ENCODE data around the gene CLCNKB. TPM values are rescaled to one million over a fixed set of nuclear protein-coding genes. Genes with fewer than 3 reads are reported as not detected.
"Not testable (repeated sequence)": the region's sequence is repeated elsewhere in the genome, so short reads cannot be mapped to it uniquely, and the experiment has no call there.

The CLCNKB gene
- total RNA-seq, 4 donors from 2014 or later: 7.1 to 42.2 (median 15.4) TPM

DNA sequence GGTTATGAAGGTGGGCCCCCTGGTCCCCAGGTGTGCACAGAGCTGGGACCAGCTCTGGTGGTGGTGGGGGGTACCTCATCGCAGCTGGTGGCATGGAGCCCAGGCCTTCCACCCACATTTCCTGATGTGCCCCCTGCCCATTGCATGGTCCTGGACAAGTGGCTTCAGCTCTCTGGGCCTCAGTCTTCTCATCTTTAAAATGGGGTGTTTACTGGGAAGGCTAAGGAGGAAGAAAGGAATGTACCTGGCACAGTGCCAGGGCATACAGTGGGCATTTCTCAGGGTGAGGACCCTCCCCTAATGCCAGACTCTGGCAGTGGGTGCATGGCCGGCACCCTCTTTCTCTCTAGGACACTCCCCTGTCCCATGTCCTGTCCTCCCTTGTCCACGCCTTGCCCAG lies 7.5 kb downstream of the CLCNKB start:
- H3K4me3 ChIP-seq (replicated peaks in 1 of 3): no peak overlapping the region
- TF ChIP-seq, protein P1, sequence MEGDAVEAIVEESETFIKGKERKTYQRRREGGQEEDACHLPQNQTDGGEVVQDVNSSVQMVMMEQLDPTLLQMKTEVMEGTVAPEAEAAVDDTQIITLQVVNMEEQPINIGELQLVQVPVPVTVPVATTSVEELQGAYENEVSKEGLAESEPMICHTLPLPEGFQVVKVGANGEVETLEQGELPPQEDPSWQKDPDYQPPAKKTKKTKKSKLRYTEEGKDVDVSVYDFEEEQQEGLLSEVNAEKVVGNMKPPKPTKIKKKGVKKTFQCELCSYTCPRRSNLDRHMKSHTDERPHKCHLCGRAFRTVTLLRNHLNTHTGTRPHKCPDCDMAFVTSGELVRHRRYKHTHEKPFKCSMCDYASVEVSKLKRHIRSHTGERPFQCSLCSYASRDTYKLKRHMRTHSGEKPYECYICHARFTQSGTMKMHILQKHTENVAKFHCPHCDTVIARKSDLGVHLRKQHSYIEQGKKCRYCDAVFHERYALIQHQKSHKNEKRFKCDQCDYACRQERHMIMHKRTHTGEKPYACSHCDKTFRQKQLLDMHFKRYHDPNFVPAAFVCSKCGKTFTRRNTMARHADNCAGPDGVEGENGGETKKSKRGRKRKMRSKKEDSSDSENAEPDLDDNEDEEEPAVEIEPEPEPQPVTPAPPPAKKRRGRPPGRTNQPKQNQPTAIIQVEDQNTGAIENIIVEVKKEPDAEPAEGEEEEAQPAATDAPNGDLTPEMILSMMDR (IDR thresholded peaks at IDR 0.05): no peak
- no peak for TF ChIP-seq POLR2A (IDR thresholded peaks at IDR 0.05)
- H3K36me3 ChIP-seq: no peaks in the 10 kb centered on the region
- H3K27ac ChIP-seq: no peak overlapping the region
- intact Hi-C loops (cut with DNase I): loop anchor here (5.0 to 10.0 kb wide), 2 partner anchors 44 to 256 kb away; no protein-coding TSS in a partner anchor
- peaks cover 6 to 12% of the 10 kb centered on the region in 2 donors for H3K4me1 ChIP-seq
- no peak for DNase-seq
- H3K9me3 ChIP-seq: no peaks in the 10 kb centered on the region
- WGBS, 2 donors: 92 to 94% methylated on average over 2 to 3 of the region's 3 CpGs
- no peaks in the 10 kb centered on the region for H3K27me3 ChIP-seq

DNA sequence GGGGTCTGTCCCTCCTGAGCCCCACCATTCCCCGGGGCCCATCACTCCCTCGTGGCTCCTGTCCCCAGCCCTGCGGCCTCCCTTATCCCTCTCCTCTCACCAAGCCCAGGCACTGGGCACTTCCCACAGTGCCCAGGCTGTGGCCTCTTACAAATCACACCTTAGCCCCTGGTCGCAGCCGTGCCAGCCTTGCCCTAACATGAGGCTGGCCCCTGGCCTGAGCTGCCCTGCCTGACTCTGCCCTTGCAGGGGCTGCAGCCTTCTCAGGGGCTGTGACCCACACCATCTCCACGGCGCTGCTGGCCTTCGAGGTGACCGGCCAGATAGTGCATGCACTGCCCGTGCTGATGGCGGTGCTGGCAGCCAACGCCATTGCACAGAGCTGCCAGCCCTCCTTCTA lies 8.4 kb downstream of the CLCNKB start:
- H3K4me1 ChIP-seq: peaks cover 6 to 13% of the 10 kb centered on the region in 2 donors
- H3K9me3 ChIP-seq; H3K36me3 ChIP-seq; DNase-seq; H3K4me3 ChIP-seq (replicated peaks in 1 of 3); H3K27ac ChIP-seq; H3K27me3 ChIP-seq: not testable (repeated sequence)
- 83 to 93% methylated on average over 12 of the region's 12 CpGs for WGBS, 2 donors
- intact Hi-C loops (cut with DNase I): loop anchor here (5.0 to 10.0 kb wide), 2 partner anchors 45 to 257 kb away; no protein-coding TSS in a partner anchor

DNA sequence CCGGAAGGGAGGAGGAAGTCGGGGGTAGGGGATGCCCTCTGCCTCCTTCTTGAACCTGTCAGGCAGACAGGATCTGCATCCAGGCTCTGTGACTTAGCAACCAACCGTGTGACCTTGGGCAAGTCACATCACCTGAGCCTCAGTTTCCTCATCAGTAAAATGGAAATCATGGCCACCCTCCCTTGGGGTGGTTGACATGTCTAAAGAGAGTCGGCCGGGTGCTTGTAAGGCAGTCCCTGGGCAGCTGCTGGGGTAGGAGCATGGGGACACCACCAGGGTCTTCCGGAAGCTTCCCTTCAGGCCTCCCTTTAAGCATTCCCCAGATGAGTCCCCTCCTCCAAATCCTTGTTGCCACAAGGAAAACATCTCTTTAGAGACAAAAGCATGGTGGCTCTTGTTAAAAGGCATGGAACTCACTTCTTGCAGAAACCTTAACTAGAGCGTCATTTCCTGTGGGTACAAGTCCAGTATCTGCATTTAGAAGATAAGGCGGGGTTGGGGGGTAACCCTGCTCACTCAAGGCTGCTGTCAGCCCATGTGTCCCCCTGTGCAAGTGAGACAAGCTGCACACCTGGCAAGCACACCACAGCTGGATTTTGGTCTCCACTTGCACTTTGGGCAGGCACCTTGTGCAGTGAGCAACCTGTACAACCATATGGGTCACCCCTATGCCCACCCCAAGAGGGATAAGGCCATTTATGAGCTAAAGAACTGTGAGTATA lies 10.4 kb downstream of the CLCNKB start:
- Histone ChIP-seq H3K9me3 (no peaks in the 10 kb centered on the region), H3K4me1 (peaks cover 2 to 9% of the 10 kb centered on the region in 2 donors), H3K36me3 (no peaks in the 10 kb centered on the region), H3K27me3 (no peaks in the 10 kb centered on the region), H3K27ac (no peak overlapping the region), H3K4me3 (replicated peaks in 1 of 3) (no peak overlapping the region)
- WGBS, 2 donors: 55 to 80% methylated on average over 3 to 5 of the region's 8 CpGs
- TF ChIP-seq POLR2A (IDR thresholded peaks at IDR 0.05): no peak
- TF ChIP-seq, protein P1 (IDR thresholded peaks at IDR 0.05): no peak
- intact Hi-C loops (cut with DNase I): loop anchor here (5.0 to 10.0 kb wide), 2 partner anchors 47 to 259 kb away; no protein-coding TSS in a partner anchor
- DNase-seq: no peak

DNA sequence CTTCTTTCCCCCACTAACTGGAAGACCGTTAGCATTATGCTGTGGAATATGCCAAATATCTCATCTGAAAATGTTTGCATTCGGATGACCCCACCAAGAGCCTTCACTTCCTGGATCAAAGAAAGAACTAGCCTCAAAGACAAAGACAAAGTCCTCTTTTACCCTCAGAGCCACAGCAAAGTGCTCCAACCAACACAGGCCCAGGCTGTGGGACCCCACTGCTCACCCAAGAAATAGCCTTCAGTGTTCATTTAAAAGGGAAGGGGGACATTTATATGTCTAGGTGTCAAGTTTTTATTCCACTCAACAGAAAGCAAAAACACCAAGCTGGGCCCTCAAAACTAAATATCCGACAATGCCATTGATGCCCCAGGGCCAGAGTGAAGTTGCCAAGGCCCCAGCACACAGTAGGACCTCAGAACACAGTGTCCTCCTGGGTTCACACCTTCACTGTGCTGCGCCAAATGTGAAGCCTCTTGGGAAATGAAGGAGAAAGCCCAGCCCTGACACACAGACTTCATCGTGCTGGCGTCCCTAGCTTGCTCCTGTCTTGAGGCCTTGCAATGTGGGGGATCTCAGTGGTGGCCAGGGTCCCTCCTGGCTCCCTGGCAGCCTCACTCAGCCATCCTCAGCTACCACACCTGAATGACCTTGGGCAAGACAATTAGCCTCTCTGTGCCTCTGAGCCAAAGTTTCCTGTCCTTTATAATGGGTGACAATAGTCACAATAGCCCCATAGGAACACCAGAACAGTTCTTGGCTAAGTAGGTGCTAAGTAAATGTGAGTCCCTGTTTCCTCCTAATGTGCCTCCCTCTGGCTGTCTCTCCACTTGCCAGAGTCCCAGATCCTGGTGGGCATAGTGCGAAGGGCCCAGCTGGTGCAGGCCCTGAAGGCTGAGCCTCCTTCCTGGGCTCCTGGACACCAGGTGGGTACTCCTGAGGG lies 11.3 kb downstream of the CLCNKB start:
- Histone ChIP-seq H3K4me1 (peaks cover 0 to 6% of the 10 kb centered on the region in 2 donors), H3K27ac (no peak overlapping the region), H3K27me3 (no peaks in the 10 kb centered on the region), H3K9me3 (no peaks in the 10 kb centered on the region), H3K4me3 (replicated peaks in 1 of 3) (no peak overlapping the region), H3K36me3 (no peaks in the 10 kb centered on the region)
- DNase-seq: no peak
- intact Hi-C loops (cut with DNase I): loop anchor here (5.0 to 10.0 kb wide), 2 partner anchors 48 to 260 kb away; no protein-coding TSS in a partner anchor
- WGBS, 2 donors: 77 to 80% methylated on average over 5 to 7 of the region's 7 CpGs
- TF ChIP-seq POLR2A (IDR thresholded peaks at IDR 0.05): no peak
- TF ChIP-seq, protein P1 (IDR thresholded peaks at IDR 0.05): no peak

DNA sequence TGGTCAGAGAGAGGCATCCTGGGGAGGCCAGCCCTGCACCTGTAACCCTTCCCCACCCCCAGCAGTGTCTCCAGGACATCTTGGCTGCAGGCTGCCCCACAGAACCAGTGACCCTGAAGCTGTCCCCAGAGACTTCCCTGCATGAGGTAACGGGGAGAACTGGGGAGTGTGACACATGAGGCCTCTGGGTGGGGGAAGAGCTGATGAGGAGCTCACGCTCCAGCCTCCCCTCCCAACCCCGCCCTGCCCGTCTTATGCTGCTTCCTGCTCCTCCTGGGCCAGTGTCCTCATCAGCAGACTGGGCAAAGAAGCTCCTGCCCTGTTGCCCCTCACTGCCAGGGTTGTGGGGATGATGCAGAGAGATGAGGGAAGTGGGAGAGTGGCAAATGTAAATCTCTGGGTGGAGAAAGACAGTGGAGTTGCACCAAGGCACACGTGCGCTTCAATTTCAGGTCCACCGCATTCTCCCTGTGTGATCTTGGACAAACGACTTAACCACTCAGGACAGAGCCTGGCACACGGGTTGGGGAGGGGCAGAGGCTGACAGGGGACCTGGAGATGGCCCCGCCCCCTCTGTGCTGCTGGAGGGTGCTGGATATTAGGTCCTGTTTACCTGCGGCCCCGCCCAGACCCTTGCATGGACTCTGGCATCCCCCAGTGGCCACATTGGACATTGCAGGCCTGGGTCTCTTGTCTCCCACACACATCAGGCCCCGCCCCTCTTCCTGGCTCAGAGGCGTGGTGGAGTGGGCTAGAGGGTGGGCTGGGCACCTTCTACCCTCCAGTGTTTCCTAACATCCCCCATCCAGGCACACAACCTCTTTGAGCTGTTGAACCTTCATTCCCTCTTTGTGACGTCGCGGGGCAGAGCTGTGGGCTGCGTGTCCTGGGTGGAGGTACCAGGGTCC lies 12.3 kb downstream of the CLCNKB start:
- no peak for TF ChIP-seq POLR2A (IDR thresholded peaks at IDR 0.05)
- TF ChIP-seq, protein P1 (IDR thresholded peaks at IDR 0.05): peak; percentile 86 to 99 (median 98)
- Histone ChIP-seq H3K36me3 (no peaks in the 10 kb centered on the region), H3K4me3 (replicated peaks in 1 of 3) (no peak overlapping the region), H3K27me3 (no peaks in the 10 kb centered on the region), H3K27ac (no peak overlapping the region), H3K9me3 (no peaks in the 10 kb centered on the region), H3K4me1 (peaks cover 0 to 6% of the 10 kb centered on the region in 2 donors)
- intact Hi-C loops (cut with DNase I): loop anchor here (10.0 kb wide), 1 partner anchor 261 kb away; no protein-coding TSS in a partner anchor
- 36 to 38% methylated on average over 14 to 18 of the region's 18 CpGs for WGBS, 2 donors
- DNase-seq: peak; percentile 96

DNA sequence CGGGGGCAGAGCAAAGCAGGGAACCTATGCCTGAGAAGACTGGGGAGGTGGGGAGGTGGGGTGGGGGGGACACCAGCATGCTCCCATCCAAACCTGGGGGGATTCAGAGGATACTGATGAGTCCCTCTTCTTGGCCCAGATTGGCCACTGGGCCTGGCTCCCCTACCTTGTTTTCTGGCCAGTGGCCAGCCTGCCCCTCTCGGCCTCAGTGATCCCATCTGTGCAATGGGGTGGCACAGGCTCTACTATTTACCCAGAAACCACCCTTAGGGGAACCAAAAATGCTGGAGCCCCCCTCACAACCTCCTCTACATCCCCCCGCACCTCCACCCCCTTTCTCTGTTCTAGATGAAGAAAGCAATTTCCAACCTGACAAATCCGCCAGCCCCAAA lies 12.9 kb downstream of the CLCNKB start:
- intact Hi-C loops (cut with DNase I): loop anchor here (10.0 kb wide), 1 partner anchor 262 kb away; no protein-coding TSS in a partner anchor
- WGBS, 2 donors: 50 to 70% methylated on average over 2 to 4 of the region's 4 CpGs
- H3K4me1 ChIP-seq; H3K4me3 ChIP-seq (replicated peaks in 1 of 3); H3K27ac ChIP-seq; H3K27me3 ChIP-seq; DNase-seq; H3K9me3 ChIP-seq; H3K36me3 ChIP-seq: not testable (repeated sequence)

DNA sequence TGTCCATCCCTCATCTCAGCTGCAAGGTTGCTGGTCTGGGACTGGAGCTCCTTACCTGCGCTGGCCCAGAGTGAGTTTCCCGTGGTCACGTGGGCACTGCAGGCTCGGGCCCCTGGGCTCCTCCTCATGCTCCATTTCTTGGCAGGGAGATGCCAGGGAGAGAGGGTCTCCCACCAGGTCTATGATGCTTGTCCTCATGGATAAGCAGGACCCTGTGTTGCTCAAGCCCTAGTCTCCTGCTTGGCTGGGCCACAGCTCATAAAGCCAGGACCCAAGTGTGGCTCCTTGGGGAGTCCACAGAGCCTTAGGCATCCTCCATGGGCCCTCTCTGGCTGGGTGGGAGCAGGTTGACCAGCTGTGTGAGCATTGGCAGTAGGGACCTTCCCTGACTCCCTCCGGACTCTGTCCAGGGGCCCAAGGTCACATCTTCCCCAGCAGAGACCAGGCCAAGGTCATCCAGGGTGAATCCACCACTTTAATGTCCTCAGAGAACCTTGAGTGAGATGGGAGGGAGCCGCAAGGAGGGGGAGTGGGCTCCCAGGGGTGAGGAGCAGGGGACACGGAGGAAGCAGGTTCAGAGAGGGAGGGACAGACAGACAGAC lies 13.8 kb downstream of the CLCNKB start:
- not testable (repeated sequence) for H3K36me3 ChIP-seq; H3K9me3 ChIP-seq; H3K27me3 ChIP-seq; H3K4me3 ChIP-seq (replicated peaks in 1 of 3); DNase-seq; H3K27ac ChIP-seq; H3K4me1 ChIP-seq
- intact Hi-C loops (cut with DNase I): loop anchor here (10.0 kb wide), 1 partner anchor 263 kb away; no protein-coding TSS in a partner anchor
- WGBS, 2 donors: 84% methylated on average over 7 of the region's 7 CpGs
